ENCODE results near the gene GNG11.

GNG11 gene

DNA sequence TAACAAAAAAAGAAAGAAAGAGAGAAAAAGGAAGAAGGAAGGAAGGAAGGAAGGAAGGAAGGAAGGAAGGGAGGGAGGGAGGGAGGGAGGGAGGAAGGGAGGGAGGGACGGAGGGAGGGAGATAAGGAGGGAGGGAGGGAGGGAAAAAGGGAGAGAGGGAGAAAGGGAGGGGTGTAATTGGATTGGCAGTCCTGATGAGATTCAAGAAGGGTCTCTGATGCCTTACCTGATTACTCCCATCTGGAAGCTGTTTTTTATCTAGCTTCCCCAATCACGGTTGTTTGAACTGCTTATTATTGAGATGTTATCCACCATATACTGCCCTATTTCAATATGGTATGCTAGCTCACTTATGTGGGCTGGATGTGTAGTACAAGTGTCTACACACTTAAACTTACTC lies 27.3 kb downstream of the GNG11 start:
- DNase-seq (ENCODE audit: low spot score): no peak

DNA sequence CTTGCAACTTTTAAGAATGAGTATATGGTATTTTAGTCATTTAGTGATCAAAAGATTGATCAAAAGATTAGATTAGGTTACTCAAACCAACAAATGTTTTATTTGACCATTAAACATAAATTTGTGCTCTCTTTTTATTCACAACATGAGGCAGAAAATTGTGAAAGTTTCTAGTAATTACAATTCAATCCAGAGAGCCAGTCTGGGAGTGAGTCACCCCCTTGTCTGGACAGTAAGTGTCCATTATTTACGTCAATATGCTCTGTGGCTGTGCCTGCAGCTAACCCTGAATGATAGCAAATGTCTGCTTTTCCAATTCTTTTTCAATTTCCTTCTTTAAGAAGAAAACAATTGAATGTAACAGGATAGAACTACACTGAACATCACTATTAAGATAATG lies 27.9 kb downstream of the GNG11 start:
- no peak for DNase-seq (ENCODE audit: low spot score)

GRCh38 chr7:93955304-93955703 lies 33.8 kb downstream of the GNG11 start:
- DNase-seq (ENCODE audit: low spot score): no peak

- DNase-seq (ENCODE audit: low spot score): no peak
These were observed 36.2 kb downstream of the GNG11 start for GRCh38 chr7:93957767-93958166.

DNA sequence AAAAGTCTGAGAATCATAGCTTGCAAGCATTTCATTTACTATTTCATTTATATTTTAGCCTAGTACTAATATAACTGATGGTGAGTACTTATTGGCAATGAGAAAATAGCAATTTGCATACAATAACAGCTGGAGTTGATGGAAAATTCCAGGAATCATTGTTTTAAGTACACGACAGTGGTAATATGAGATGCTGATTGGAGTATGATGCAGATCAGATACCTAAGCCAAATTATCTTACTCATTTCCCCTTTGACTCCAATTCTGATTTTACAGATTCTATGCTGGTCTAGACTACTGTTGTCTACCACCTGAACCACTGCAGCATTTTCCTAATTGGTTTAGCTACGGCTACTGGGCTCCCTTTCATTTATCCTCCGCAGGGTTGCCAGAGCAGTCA lies 36.7 kb downstream of the GNG11 start:
- no peak for DNase-seq (ENCODE audit: low spot score)

DNA sequence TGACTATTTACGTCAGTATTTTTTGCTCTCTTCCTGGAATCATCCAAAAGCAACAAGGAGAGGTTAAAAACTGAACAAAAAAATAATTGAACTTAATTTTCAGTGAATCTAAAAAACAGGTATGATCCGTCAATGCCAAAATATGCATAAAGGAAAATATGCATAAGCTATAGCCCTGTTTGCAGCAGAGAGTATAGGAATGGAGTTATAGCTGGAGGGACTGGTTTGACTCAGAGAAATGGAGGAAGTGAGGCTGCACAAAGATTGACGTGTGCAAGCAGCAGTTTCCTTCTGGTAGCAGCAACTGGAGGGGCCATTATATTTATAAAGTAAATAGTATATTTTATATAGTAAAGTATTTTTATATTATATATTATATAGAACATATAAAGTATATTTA lies 37.1 kb downstream of the GNG11 start:
- no peak for DNase-seq (ENCODE audit: low spot score)

DNA sequence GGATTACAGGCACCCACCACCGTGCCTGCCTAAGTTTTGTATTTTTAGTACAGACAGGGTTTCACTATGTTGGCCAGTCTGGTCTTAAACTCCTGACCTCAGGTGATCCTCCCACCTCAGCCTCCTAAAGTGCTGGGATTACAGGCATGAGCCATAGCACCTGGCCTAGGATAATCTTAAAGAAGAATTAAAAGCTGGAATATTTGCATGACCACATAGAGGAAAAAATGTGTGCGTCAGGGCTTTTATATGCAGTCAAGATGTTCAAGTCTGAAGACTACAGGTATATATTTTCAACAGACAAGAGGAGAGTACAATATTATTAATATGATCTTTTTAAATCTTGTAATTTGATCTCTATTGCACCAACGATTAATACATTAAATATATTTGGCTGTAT lies 39.5 kb downstream of the GNG11 start:
- DNase-seq (ENCODE audit: low spot score): no peak

- DNase-seq (ENCODE audit: low spot score): no peak
These were observed 42.7 kb downstream of the GNG11 start for GRCh38 chr7:93964262-93964661.

- DNase-seq (ENCODE audit: low spot score): no peak
These were observed 43.3 kb downstream of the GNG11 start for GRCh38 chr7:93964813-93965212.

DNA sequence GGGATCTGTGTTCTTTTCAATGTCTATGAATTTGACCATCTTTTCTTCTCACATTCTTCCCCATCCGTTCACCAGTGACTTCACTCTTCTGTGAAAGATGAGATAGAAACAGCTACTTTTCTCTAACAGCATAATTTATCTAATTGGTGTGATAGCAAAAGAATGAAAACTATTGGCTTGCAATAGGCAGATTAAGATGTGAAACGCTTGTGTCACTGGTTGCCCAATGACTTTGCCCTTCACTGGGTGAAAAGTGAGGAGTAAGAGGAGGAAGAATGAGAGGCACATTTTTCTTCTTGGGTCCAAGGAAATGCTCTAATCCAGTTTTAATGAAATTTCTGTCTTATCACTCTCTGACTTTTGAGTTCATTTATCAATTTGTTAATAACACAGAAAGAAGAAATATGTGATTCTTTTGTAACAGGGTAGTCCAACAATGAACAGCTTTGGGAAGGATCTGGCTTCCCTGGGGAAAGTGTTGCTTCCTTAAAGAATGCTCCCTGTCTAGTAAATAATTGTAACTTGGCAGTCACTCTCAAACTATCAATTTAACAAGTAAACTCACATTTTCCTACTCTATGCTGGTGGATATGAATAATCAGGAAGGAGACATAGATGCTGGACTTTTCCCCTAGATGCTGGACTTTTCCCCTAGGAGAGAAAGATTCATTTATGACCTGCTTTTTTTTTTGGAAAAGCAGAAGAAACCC lies 47.5 kb downstream of the GNG11 start:
- DNase-seq (ENCODE audit: low spot score): no peak

- no peak for DNase-seq (ENCODE audit: low spot score)
These were observed 50.6 kb downstream of the GNG11 start for GRCh38 chr7:93972029-93972725.

DNA sequence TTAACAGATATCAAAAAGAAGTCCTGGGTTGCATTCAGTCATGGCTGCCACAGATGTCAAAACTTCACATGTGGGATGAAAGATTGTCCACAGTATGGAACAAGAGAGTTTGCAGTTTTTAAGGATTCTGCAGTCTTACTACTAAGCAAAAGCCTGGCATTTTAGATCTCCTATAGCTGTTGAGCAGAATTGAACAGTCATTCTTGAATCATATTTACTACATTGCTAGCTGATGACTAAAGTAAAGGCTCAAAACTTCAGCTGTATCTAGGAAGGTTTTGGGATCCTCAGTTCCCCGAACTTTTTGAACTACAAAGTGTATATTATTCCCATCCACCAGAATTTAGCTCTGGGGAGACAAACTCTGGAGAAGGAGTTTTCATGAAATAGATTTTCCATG lies 51.6 kb downstream of the GNG11 start:
- no peak for DNase-seq (ENCODE audit: low spot score)

DNA sequence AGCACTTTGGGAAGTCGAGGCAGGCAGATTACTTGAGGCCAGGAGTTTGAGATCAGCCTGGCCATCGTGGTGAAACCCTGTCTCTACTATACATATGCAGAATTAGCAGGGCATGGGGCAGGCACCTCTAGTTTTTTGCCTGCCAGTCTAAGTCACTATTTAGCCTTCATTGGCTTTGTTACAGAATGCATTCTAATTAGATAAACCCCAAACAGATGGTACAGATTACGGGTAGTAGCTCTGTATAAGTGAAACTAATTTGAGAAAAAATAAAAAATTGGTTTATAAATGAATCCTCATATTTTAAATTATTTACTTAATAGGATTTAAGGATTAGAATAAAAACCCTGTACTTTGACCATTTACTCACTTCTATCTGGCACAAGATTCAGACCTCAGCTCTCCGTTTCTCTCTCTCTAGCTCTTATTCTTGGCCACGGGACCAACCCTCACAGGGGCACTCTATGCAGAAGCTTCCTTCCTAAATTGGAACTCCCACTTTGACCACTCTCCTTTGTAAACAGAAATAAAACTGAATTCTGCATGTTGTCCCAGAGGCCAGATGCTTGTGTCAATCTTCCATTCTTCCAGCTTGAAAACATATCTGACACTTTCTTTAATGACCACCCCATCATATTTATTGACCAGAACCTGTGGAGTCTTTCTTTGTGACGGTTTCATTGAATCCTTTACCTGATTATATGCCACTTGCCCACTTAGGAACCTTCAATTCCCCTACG lies 55.8 kb downstream of the GNG11 start:
- no peak for DNase-seq (ENCODE audit: low spot score)
